Heart right ventricle (tissue), 16 donors: ENCODE data around the gene ATP8B3. TPM values are rescaled to one million over a fixed set of nuclear protein-coding genes. Genes with fewer than 3 reads are reported as not detected.

Experiments
- ATAC-seq, 8 donors: fragments of 200-7000 bp; cut with Tn5 transposase; one replicate each; pipeline ENCODE4 v1.9.1; 2020; ENCODE audit warnings: mild to moderate bottlenecking in 8 of 8, moderate library complexity in 8 of 8, moderate number of reproducible peaks in 1 of 8
- DNase-seq, 2 donors: peaks; one replicate each; pipeline ENCODE4 v3.0.0-alpha.2; 2020
- H3K27ac ChIP-seq, 10 donors: fragments of 200-600 bp; sonication (generic) in 2 of 10; one replicate each; pipeline versions ENCODE4 v1.5.0 to v1.8.0; 2020 to 2022; ENCODE audit warnings: mild to moderate bottlenecking in 3 of 10
- H3K27me3 ChIP-seq, 7 donors: fragments of 200-600 bp; one replicate each; pipeline ENCODE4 v1.8.0; 2021 to 2022; ENCODE audit warnings: mild to moderate bottlenecking in 2 of 7
- H3K36me3 ChIP-seq, 9 donors: fragments of 200-600 bp; sonication (generic) in 1 of 9; one replicate each; pipeline versions ENCODE4 v1.5.0 to v1.8.0; 2020 to 2022; ENCODE audit warnings: mild to moderate bottlenecking in 2 of 9
- H3K4me1 ChIP-seq, 9 donors: fragments of 200-600 bp; sonication (generic) in 1 of 9; one replicate each; pipeline versions ENCODE4 v1.5.0 to v1.8.0; 2020 to 2022; ENCODE audit warnings: mild to moderate bottlenecking in 4 of 9
- H3K4me3 ChIP-seq, 10 donors: fragments of 200-600 bp; sonication (generic) in 2 of 10; one replicate each; pipeline versions ENCODE4 v1.5.0 to v1.8.0; 2020 to 2022; ENCODE audit warnings: mild to moderate bottlenecking in 7 of 10, moderate library complexity in 2 of 10
- H3K9me3 ChIP-seq, 11 donors: fragments of 200-600 bp in 10 of 11; sonication (generic) in 2 of 11; one replicate each; pipeline versions ENCODE4 v1.5.0 to v1.8.0; 2013 to 2022; ENCODE audit warnings: mild to moderate bottlenecking in 2 of 11, control low read depth in 1 of 11, moderate library complexity in 1 of 11
- CTCF ChIP-seq, 9 donors: fragments of 200-600 bp; sonication (generic) in 2 of 9; IDR thresholded peaks; one replicate each; pipeline versions ENCODE4 v1.5.0 to v1.8.0; 2021 to 2022; ENCODE audit warnings: antibody characterized with exemption in 9 of 9, mild to moderate bottlenecking in 5 of 9, moderate library complexity in 1 of 9
- WGBS, 2 donors: extraction: QIAGEN DNeasy Blood & Tissue Kit; methylation state at CpG; one replicate each; pipeline ENCODE4 v1.1.7; 2013; ENCODE audit warnings: inconsistent platforms in 1 of 2; 5-methylcytosine and 5-hydroxymethylcytosine counted together
- intact Hi-C, 10 donors: fragments of 100-400 bp; cut with DNase I; formaldehyde crosslinking; loops; one replicate each; pipeline versions ENCODE4 v1.11.1 to v1.14.2; 2022
- polyA plus RNA-seq, 2 donors: library from polyadenylated mRNA; stranded (reverse); fragments of 200-250 nt; gene quantifications; one replicate each; pipeline ENCODE4 v1.2.3, GENCODE V29; 2013
- total RNA-seq, 10 donors: library from RNA; stranded (reverse); fragmentation: NEBNext Ultra II Directional in 3 of 10; extraction: Animal tissue kit (Norgen Biotek cat#: 25700) in 3 of 10; gene quantifications; one replicate each; pipeline versions ENCODE4 v1.2.1 to v1.2.4, GENCODE V29; 2021 to 2023
- donor health status: Arrhythmogenic right ventricular cardiomyopathy.
- donor health status: ischemic (EF 13 %, LVEDD 7.1; RV severe dilation, severe dysfunction).
- donor health status: healthy with polysubstance abuse.
- donor health status: DM: no; HTN: yes; CAD: no.
- donor health status: DM: no; HTN: no; CAD: no.
- donor health status: ischemic (EF 25% LVEDD 6.9; RV normal size, moderate dysfunction).
- donor health status: ischemic (EF 25% LVEDD 5.7; RV mildly dilated, moderate dysfunction).
- donor health status: healthy.
- donor health status: DM: yes; HTN: yes; CAD: no.
- donor health status: Ischemic cardiomyopathy.
- donor health status: ischemic (EF 35%, LVEDD 5.7; RV mildly dilated, moderate dysfunction).
- donor health status: nonischemic (EF 11% LVEDD 7.7; RV severe dilation, severe dysfunction).
- donor health status: DM: yes; HTN: yes; CAD: no.
- donor health status: PGD.
- donor health status: ischemic (EF 29% LVEDD 5.4; RV normal size, mild dysfunction).
- donor health status: nonischemic (EF 23%, LVEDD 6.1; RV moderate dilation, normal function).

Gene ATP8B3
- total and polyA plus RNA-seq, 12 donors: 0.13 to 3.4 (median 0.52) TPM

DNA sequence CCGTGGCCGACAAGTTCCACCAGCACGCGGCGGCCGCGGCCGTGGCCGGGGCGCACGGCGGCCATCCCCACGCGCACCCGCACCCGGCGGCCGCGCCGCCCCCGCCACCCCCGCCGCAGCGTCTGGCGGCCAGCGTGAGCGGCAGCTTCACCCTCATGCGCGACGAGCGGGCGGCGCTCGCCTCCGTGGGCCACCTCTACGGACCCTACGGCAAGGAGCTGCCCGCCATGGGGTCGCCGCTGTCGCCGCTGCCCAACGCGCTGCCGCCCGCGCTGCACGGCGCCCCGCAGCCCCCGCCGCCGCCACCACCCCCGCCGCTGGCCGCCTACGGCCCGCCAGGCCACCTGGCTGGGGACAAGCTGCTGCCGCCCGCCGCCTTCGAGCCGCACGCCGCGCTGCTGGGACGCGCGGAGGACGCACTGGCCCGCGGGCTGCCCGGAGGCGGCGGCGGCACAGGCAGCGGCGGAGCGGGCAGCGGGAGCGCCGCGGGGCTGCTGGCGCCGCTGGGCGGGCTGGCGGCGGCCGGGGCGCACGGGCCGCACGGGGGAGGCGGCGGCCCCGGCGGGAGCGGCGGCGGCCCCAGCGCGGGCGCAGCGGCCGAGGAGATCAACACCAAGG, 57.9 kb downstream of the ATP8B3 start:
- Histone ChIP-seq H3K9me3 (no peaks in the 10 kb centered on the region), H3K36me3 (no peaks in the 10 kb centered on the region), H3K4me1 (peaks cover 2 to 37% (median 19%) of the 10 kb centered on the region in 9 donors), H3K27me3 (peaks cover 73 to 91% (median 89%) of the 10 kb centered on the region in 7 donors), H3K4me3 (no peak overlapping the region), H3K27ac (no peak overlapping the region)
- DNase-seq (no peak), ATAC-seq (no peak)
- intact Hi-C loops: no loop called here
- no peak for TF ChIP-seq CTCF (IDR thresholded peaks at IDR 0.05)
- 1% methylated on average over 69 to 102 of the region's 105 CpGs for WGBS, 2 donors

DNA sequence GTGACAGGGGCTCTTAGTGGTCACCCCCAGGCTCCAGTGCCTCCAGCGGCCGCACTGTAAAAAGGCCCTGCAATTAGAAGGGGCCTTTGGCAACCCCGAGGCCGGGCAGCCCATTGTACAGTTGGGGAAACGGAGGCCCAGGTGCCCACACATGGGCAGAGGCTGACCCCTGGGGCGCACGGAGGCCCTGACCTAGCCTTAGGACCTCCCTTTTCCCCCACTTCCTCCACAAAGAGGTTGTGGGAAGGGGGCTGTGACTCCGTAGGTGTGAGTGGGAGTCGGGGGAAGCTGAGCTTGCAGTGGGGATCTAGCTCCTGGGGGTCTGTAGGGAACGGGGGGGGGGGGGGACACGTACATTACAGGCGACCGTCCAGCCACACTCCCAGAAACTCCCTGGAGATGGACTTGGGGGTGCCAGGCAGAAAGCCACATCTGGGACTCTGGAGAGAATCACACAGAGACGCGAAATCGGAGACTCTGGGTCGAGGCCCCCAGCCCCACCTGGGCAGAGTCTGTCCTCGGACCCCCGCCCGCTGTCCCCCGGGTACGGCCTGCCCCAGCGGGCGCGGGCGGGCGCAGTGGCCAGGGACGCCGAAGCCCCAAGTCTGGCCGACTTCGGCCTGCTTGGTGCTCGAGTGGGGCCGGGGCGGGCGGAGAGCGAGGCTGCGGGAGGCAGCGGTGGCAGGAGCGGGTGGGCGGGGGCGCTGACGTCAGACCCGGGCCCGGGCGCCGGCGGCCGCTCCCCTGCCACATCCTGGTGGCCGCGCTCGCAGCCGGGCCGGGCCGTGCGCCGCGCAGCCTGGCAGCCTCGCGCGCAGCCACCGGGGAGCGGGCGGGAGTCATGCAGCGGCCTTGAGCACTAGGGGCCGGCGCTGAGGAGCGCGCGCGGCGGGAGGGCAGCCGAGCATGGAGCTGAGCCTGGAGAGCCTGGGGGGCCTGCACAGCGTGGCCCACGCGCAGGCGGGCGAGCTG, 59.0 kb downstream of the ATP8B3 start, which contains the start of gene ONECUT3:
Gene ONECUT3, plus strand, starts transcription at position 750 of the 972 bp plus-strand sequence. Its CDS starts 157 bp downstream, at position 907.
- H3K27me3 ChIP-seq: peaks cover 74 to 91% (median 89%) of the 10 kb centered on the region in 7 donors
- no peak for ATAC-seq
- no peak within 1 kb of the TSS for H3K4me3 ChIP-seq
- TF ChIP-seq CTCF (IDR thresholded peaks at IDR 0.05): no peak
- no peak for DNase-seq
- H3K27ac ChIP-seq: no peak within 1 kb of the TSS
- no peaks in the 10 kb centered on the region for H3K9me3 ChIP-seq
- WGBS, 2 donors: 2 to 4% methylated on average over 62 to 77 of the region's 77 CpGs
- peaks cover 12 to 47% (median 30%) of the 10 kb centered on the region in 9 donors for H3K4me1 ChIP-seq
- H3K36me3 ChIP-seq: no peaks in the 10 kb centered on the region
- intact Hi-C loops: no loop called here

DNA sequence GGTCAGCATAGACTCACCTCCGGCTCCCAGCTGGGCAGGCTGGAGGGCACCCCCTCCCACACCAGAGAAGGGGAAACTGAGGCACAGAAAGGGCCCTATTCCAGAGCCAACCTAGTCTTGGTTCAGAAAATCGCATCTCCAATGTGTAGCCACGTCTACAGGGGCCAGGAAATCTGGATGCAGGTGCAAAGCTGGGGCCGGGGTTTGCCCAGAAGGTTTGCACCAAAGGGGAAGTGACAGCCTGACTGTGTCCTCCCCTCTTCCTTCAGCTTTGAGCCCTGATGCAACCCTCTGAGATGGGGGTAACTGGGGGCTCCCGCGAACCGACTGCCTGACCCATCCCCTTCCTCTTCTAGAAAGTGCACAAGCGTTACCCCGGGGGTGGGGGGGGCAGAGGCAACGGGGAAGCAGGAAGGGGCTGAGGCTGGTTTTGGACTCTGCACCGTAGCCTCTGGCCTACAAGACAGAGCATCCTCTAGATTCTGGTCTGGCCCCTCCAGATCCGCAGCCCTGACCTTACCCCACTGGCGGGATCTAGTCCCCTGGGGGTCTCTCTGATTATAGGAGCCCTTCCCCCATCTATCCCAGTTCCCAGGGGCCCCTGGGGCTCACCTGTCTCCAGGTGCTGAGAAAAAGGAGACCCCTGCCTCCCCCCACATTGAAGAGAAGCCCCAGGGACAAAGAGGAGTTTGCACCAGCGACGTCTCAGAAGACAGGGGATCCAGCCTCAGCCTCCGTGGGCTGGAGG, 59.9 kb downstream of the ATP8B3 start:
- Histone ChIP-seq H3K27me3 (peaks cover 66 to 90% (median 87%) of the 10 kb centered on the region in 7 donors), H3K27ac (no peak overlapping the region), H3K9me3 (no peaks in the 10 kb centered on the region), H3K4me1 (peaks cover 10 to 39% (median 23%) of the 10 kb centered on the region in 9 donors), H3K4me3 (no peak overlapping the region), H3K36me3 (no peaks in the 10 kb centered on the region)
- intact Hi-C loops: no loop called here
- ATAC-seq: no peak
- no peak for DNase-seq
- WGBS, 2 donors: 4 to 5% methylated on average over 16 of the region's 16 CpGs
- TF ChIP-seq CTCF (IDR thresholded peaks at IDR 0.05): no peak
